SK-N-SH (cell line): ENCODE data around the gene KRT14. TPM values are rescaled to one million over a fixed set of nuclear protein-coding genes. Genes with fewer than 3 reads are reported as not detected.

ENCODE experiments used
- CTCF ChIA-PET: fragments of 300-600, 350-600 bp; formaldehyde crosslinking; extraction: SDS; loops from one replicate; lab custom pipeline; 2021; lab: Yijun Ruan, JAX
- POLR2A ChIA-PET: fragments of 350-600 bp; sonication (Branson Sonifier 250); formaldehyde crosslinking; extraction: SDS; loops from one replicate; lab custom pipeline; 2020; ENCODE audit warnings: antibody characterized with exemption, inconsistent platforms; lab: Yijun Ruan, JAX
- DNase-seq: peaks from one replicate; pipeline ENCODE4 v3.0.0; 2012
- H2AFZ ChIP-seq: fragments of 200-600 bp; sonication (generic); 2 replicates; pipeline ENCODE4 v1.8.1; 2016; ENCODE audit warnings: antibody characterized with exemption, mild to moderate bottlenecking, low read depth
- H3F3A ChIP-seq: fragments of 200-600 bp; sonication (generic); replicated peaks from 2 replicates; pipeline ENCODE3; 2016; ENCODE audit warnings: antibody characterized with exemption, mild to moderate bottlenecking; ENCODE audit not compliant: insufficient read depth
- H3K27ac ChIP-seq, 2 experiments: fragments of 200-500 bp in 1 of 2; fragments of 200-600 bp in 1 of 2; sonication (Bioruptor generic) in 1 of 2; sonication (generic), shearing (Covaris generic) in 1 of 2; 2 replicates each; pipeline versions ENCODE4 v1.5.1 to v1.6.1; 2014 to 2016; ENCODE audit warnings: low read depth in 2 of 2, inconsistent platforms in 1 of 2, low read length in 1 of 2, mild to moderate bottlenecking in 1 of 2, mixed read lengths in 1 of 2
- H3K27me3 ChIP-seq: fragments of 200-600 bp; sonication (generic), shearing (Covaris generic); 2 replicates; pipeline ENCODE4 v1.6.1; 2016; ENCODE audit warnings: mixed run types; ENCODE audit not compliant: insufficient read depth
- H3K36me3 ChIP-seq, 2 experiments: fragments of 200-500 bp in 1 of 2; fragments of 200-600 bp in 1 of 2; sonication (Bioruptor generic) in 1 of 2; sonication (generic) in 1 of 2; replicated peaks in 1 of 2; 2 replicates each; pipeline versions ENCODE3 to v1.5.1; 2014 to 2016; ENCODE audit warnings: low read length in 1 of 2, mild to moderate bottlenecking in 1 of 2; ENCODE audit not compliant: insufficient read depth in 2 of 2, control insufficient read depth in 1 of 2
- H3K4me1 ChIP-seq, 2 experiments: fragments of 200-500 bp in 1 of 2; fragments of 200-600 bp in 1 of 2; sonication (Bioruptor generic) in 1 of 2; sonication (generic), shearing (Covaris generic) in 1 of 2; 2 replicates each; pipeline versions ENCODE4 v1.5.1 to v1.6.1; 2014 to 2016; ENCODE audit warnings: low read depth in 1 of 2, low read length in 1 of 2, mixed run types in 1 of 2; ENCODE audit not compliant: insufficient read depth in 2 of 2, control insufficient read depth in 1 of 2
- H3K4me2 ChIP-seq: fragments of 200-600 bp; sonication (generic), shearing (Covaris generic); 2 replicates; pipeline ENCODE4 v1.6.1; 2017; ENCODE audit warnings: mixed run types
- H3K4me3 ChIP-seq, 2 experiments: fragments of 200-500 bp in 1 of 2; fragments of 200-600 bp in 1 of 2; sonication (Bioruptor generic) in 1 of 2; sonication (generic), shearing (Covaris generic) in 1 of 2; 2 replicates each; pipeline versions ENCODE4 v1.5.1 to v1.8.1; 2014 to 2016; ENCODE audit warnings: low read depth in 2 of 2, inconsistent platforms in 1 of 2, low read length in 1 of 2, mild to moderate bottlenecking in 1 of 2, mixed read lengths in 1 of 2, moderate library complexity in 1 of 2
- H3K79me2 ChIP-seq: fragments of 200-600 bp; sonication (generic); 2 replicates; pipeline ENCODE4 v1.8.1; 2017; ENCODE audit warnings: mild to moderate bottlenecking; ENCODE audit not compliant: insufficient read depth
- H3K9ac ChIP-seq: fragments of 200-600 bp; sonication (generic); 2 replicates; pipeline ENCODE4 v1.6.1; 2017; ENCODE audit warnings: mixed run types
- H3K9me2 ChIP-seq: fragments of 200-600 bp; sonication (generic); 2 replicates; pipeline ENCODE4 v1.6.1; 2017; ENCODE audit warnings: mixed run types
- H3K9me3 ChIP-seq: fragments of 200-600 bp; sonication (generic); 2 replicates; pipeline ENCODE4 v1.6.1; 2017; ENCODE audit warnings: mixed run types, mild to moderate bottlenecking, moderate library complexity
- H4K20me1 ChIP-seq: fragments of 200-600 bp; sonication (generic); 2 replicates; pipeline ENCODE4 v1.6.1; 2017; ENCODE audit warnings: mild to moderate bottlenecking, mixed run types; ENCODE audit not compliant: insufficient read depth
- CHD2 ChIP-seq: fragments of 150-350 bp; IDR thresholded peaks from 2 replicates; pipeline ENCODE4 v1.6.1; 2018; ENCODE audit warnings: low read length; ENCODE audit not compliant: partially characterized antibody
- EP300 ChIP-seq, 2 experiments: IDR thresholded peaks; 2 replicates each; pipeline versions ENCODE4 v1.4.0 to v1.6.1; 2012; ENCODE audit warnings: borderline replicate concordance in 1 of 2, low read depth in 1 of 2, low read length in 1 of 2
- EZH2phosphoT487 ChIP-seq: fragments of 200-600 bp; sonication (generic); IDR thresholded peaks from 2 replicates; pipeline ENCODE4 v1.6.1; 2017; ENCODE audit warnings: low read depth, mixed run types, mild to moderate bottlenecking, antibody characterized with exemption, moderate library complexity, borderline replicate concordance
- GABPA ChIP-seq: IDR thresholded peaks from 2 replicates; pipeline ENCODE4 v1.4.0; 2012; ENCODE audit warnings: low read depth, mild to moderate bottlenecking
- MAX ChIP-seq: IDR thresholded peaks from 2 replicates; pipeline ENCODE4 v1.4.0; 2012; ENCODE audit warnings: low read depth
- NFIC ChIP-seq: IDR thresholded peaks from 2 replicates; pipeline ENCODE4 v1.4.0; 2012; ENCODE audit warnings: borderline replicate concordance
- RAD21 ChIP-seq: IDR thresholded peaks from 2 replicates; pipeline ENCODE4 v1.6.1; 2012; ENCODE audit warnings: mild to moderate bottlenecking, low read length
- RCOR1 ChIP-seq: fragments of 150-350 bp; IDR thresholded peaks from 2 replicates; pipeline ENCODE4 v1.6.1; 2017; ENCODE audit warnings: antibody characterized with exemption, low read length
- RXRA ChIP-seq: IDR thresholded peaks from 2 replicates; pipeline ENCODE4 v1.4.0; 2012; ENCODE audit warnings: low read depth, mild to moderate bottlenecking, borderline replicate concordance
- SMC3 ChIP-seq: IDR thresholded peaks from 2 replicates; pipeline ENCODE4 v1.6.1; 2012; ENCODE audit warnings: low read depth, low read length, improper control_type of control experiment
- TAF1 ChIP-seq: IDR thresholded peaks from 2 replicates; pipeline ENCODE4 v1.6.1; 2012; ENCODE audit warnings: low read depth, mild to moderate bottlenecking, low read length, moderate library complexity, borderline replicate concordance
- TCF12 ChIP-seq: IDR thresholded peaks from 2 replicates; pipeline ENCODE4 v1.4.0; 2012
- TEAD4 ChIP-seq: IDR thresholded peaks from 2 replicates; pipeline ENCODE4 v1.4.0; 2012; ENCODE audit warnings: mild to moderate bottlenecking, borderline replicate concordance; ENCODE audit not compliant: insufficient read depth
- USF2 ChIP-seq: fragments of 150-350 bp; IDR thresholded peaks from 2 replicates; pipeline ENCODE4 v1.6.1; 2017; ENCODE audit warnings: antibody characterized with exemption, low read length, low read depth, borderline replicate concordance
- YY1 ChIP-seq: IDR thresholded peaks from 2 replicates; pipeline ENCODE4 v1.4.0; 2012; ENCODE audit warnings: low read depth, mild to moderate bottlenecking
- WGBS: methylation state at CpG from one replicate; pipeline ENCODE4 v1.1.6; 2017; ENCODE audit warnings: low lambda C conversion rate; 5-methylcytosine and 5-hydroxymethylcytosine counted together
- polyA plus RNA-seq, 3 experiments: library from polyadenylated mRNA; depleted of rRNA; stranded (reverse); fragments of >200 nt; gene quantifications; 2 replicates each; pipeline ENCODE4 v1.2.3, GENCODE V29; 2012
- TF ChIP-seq, protein P1 (sequence below): fragments of 150-350 bp; IDR thresholded peaks from 2 replicates; pipeline ENCODE4 v1.6.1; 2016; ENCODE audit warnings: mild to moderate bottlenecking, low read depth, low read length

Gene KRT14
- polyA plus RNA-seq, 1 of the 3 experiments (the other 2 are of a cell fraction) = not detected

DNA sequence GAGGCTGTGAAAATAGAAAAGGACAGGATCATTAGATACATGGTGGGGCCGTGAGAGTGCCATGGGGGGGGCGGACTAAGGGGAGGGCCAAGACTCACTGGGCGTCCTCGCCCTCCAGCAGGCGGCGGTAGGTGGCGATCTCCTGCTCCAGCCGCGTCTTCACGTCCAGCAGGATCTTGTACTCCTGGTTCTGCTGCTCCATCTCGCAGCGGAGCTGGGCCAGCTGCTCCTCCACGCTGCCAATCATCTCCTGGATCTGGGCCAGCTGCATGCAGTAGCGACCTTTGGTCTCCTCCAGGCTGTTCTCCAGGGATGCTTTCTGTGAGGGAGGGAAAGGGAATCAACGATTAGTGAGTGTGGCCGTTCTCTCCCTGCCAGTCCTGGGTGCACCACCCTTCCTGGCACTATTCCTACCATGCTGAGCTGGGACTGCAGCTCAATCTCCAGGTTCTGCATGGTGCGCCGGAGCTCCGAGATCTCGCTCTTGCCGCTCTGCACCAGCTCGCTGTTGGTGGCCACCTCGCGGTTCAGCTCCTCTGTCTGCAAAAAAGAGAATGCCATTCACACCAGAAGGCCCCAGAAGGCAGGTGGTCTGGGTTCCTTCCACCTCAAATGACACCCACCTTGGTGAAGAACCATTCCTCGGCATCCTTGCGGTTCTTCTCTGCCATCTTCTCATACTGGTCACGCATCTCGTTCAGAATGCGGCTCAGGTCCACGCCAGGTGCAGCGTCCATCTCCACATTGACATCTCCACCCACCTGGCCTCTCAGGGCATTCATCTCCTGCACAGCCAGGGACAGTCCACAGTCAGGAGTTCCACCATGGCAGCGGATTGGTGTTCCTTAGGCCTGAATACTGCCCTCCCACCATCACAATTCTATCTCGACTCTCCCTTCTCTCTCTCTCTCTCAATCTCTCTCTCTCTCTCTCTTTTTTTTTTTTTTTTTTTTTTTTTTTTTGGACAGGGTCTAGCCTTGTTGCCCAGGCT, 3.3 kb downstream of the KRT14 start:
- H4K20me1 ChIP-seq = no peaks in the 10 kb centered on the region
- no peaks in the 10 kb centered on the region for H3K9me2 ChIP-seq
- no peaks in the 10 kb centered on the region for H3K9me3 ChIP-seq
- H2AFZ ChIP-seq = no peak overlapping the region
- DNase-seq = no peak
- H3F3A ChIP-seq = no peaks in the 10 kb centered on the region
- no peak overlapping the region for H3K4me3 ChIP-seq
- H3K27me3 ChIP-seq = no peaks in the 10 kb centered on the region; the same call in 1 of the 2 replicates
- H3K9ac ChIP-seq = no peak overlapping the region
- no peaks in the 10 kb centered on the region for H3K36me3 ChIP-seq
- WGBS = 55% methylated on average over 28 of the region's 33 CpGs
- H3K4me2 ChIP-seq = no peak overlapping the region
- TF ChIP-seq MAX (no peak), RCOR1 (no peak), EP300 (IDR thresholded peaks at IDR 0.05; ENCODE audit: borderline replicate concordance in 1 of 2, low read depth in 1 of 2, low read length in 1 of 2) (no peak), RAD21 (no peak), SMC3 (no peak), NFIC (no peak), TAF1 (no peak), CHD2 (no peak), TEAD4 (no peak), YY1 (no peak), GABPA (no peak), EZH2phosphoT487 (no peak), RXRA (no peak), TCF12 (no peak), USF2 (no peak)
- TF ChIP-seq, protein P1, sequence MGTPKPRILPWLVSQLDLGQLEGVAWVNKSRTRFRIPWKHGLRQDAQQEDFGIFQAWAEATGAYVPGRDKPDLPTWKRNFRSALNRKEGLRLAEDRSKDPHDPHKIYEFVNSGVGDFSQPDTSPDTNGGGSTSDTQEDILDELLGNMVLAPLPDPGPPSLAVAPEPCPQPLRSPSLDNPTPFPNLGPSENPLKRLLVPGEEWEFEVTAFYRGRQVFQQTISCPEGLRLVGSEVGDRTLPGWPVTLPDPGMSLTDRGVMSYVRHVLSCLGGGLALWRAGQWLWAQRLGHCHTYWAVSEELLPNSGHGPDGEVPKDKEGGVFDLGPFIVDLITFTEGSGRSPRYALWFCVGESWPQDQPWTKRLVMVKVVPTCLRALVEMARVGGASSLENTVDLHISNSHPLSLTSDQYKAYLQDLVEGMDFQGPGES = no peak
- ChIA-PET POLR2A (no interaction called here), CTCF (interaction anchor here (2.6 to 4.5 kb wide), 3 partner anchors 34 to 79 kb away, joined by 10 to 27 read pairs (median 26); no protein-coding TSS in a partner anchor)
- peaks cover 0 to 3% of the 10 kb centered on the region in 2 experiments; a peak in 1 of 4 replicates for H3K4me1 ChIP-seq
- H3K79me2 ChIP-seq = no peaks in the 10 kb centered on the region
- no peak overlapping the region for H3K27ac ChIP-seq
